ENCODE data around the gene TPO.
"Not testable (repeated sequence)": the region's sequence is repeated elsewhere in the genome, so short reads cannot be mapped to it uniquely, and the experiment has no call there.

The TPO gene

GRCh38 chr2:1405967-1406366 lies 7.3 kb upstream of the TPO start:
- DNase-seq, result no peak

- DNase-seq, result no peak
Observed at GRCh38 chr2:1406434-1406833, 6.8 kb upstream of the TPO start.

- DNase-seq, result no peak
Observed at GRCh38 chr2:1407950-1408675, 5.2 kb upstream of the TPO start.

- DNase-seq, result no peak
Observed at GRCh38 chr2:1414121-1414520, 858 bp downstream of the TPO start.

GRCh38 chr2:1414901-1415300 lies 1.6 kb downstream of the TPO start:
- DNase-seq, result not testable (repeated sequence)

- DNase-seq, result no peak
Observed at GRCh38 chr2:1415501-1415900, 2.2 kb downstream of the TPO start.

GRCh38 chr2:1418566-1418965 lies 5.3 kb downstream of the TPO start:
- DNase-seq, result no peak

GRCh38 chr2:1420746-1421480 lies 7.7 kb downstream of the TPO start:
- DNase-seq, result no peak

GRCh38 chr2:1421731-1422130 lies 8.5 kb downstream of the TPO start:
- DNase-seq, result no peak

- DNase-seq, result no peak
Observed at GRCh38 chr2:1422131-1422530, 8.9 kb downstream of the TPO start.

- no peak for DNase-seq
Observed at GRCh38 chr2:1422716-1423285, 9.5 kb downstream of the TPO start.

- DNase-seq, result no peak
Observed at GRCh38 chr2:1427086-1427485, 13.8 kb downstream of the TPO start.

GRCh38 chr2:1429895-1430294 lies 16.6 kb downstream of the TPO start:
- no peak for DNase-seq

- DNase-seq, result no peak
Observed at GRCh38 chr2:1430491-1430890, 17.2 kb downstream of the TPO start.

GRCh38 chr2:1431886-1432400 lies 18.7 kb downstream of the TPO start:
- DNase-seq, result no peak

- no peak for DNase-seq
Observed at GRCh38 chr2:1432726-1433125, 19.5 kb downstream of the TPO start.

- no peak for DNase-seq
Observed at GRCh38 chr2:1436369-1436768, 23.1 kb downstream of the TPO start.

GRCh38 chr2:1437101-1437500 lies 23.8 kb downstream of the TPO start:
- DNase-seq, result no peak

GRCh38 chr2:1437537-1437936 lies 24.3 kb downstream of the TPO start:
- DNase-seq, result no peak

- DNase-seq, result no peak
Observed at GRCh38 chr2:1438972-1439371, 25.7 kb downstream of the TPO start.

GRCh38 chr2:1440581-1440980 lies 27.3 kb downstream of the TPO start:
- DNase-seq, result no peak

GRCh38 chr2:1446301-1446700 lies 33.0 kb downstream of the TPO start:
- DNase-seq, result peak; percentile 56

- no peak for DNase-seq
Observed at GRCh38 chr2:1448009-1448408, 34.7 kb downstream of the TPO start.

GRCh38 chr2:1450915-1451314 lies 37.7 kb downstream of the TPO start:
- DNase-seq, result no peak
